Tibial nerve (tissue), 4 donors: Measurements from ENCODE around the gene NBPF1.

Experiments
- EP300 ChIP-seq, 2 donors: sonication (generic); formaldehyde crosslinking; IDR thresholded peaks; one replicate each; pipeline ENCODE4 v1.6.1; 2017; ENCODE audit warnings: antibody characterized with exemption in 2 of 2, mild to moderate bottlenecking in 1 of 2
- POLR2A ChIP-seq, 2 donors: fragments of 450-650 bp; IDR thresholded peaks; one replicate each; pipeline ENCODE4 v1.6.1; 2017; ENCODE audit warnings: antibody characterized with exemption in 2 of 2, mild to moderate bottlenecking in 2 of 2, moderate library complexity in 2 of 2
- TF ChIP-seq, protein P1 (sequence below), 5 experiments: fragments of 200-600 bp in 3 of 5; fragments of 450-650 bp in 2 of 5; sonication (generic) in 3 of 5; IDR thresholded peaks; one replicate each; pipeline ENCODE4 v1.5.1; 2016 to 2019; ENCODE audit warnings: antibody characterized with exemption in 5 of 5, mild to moderate bottlenecking in 3 of 5, moderate library complexity in 2 of 5

- no peak for TF ChIP-seq POLR2A (IDR thresholded peaks at IDR 0.05)
- TF ChIP-seq, protein P1, sequence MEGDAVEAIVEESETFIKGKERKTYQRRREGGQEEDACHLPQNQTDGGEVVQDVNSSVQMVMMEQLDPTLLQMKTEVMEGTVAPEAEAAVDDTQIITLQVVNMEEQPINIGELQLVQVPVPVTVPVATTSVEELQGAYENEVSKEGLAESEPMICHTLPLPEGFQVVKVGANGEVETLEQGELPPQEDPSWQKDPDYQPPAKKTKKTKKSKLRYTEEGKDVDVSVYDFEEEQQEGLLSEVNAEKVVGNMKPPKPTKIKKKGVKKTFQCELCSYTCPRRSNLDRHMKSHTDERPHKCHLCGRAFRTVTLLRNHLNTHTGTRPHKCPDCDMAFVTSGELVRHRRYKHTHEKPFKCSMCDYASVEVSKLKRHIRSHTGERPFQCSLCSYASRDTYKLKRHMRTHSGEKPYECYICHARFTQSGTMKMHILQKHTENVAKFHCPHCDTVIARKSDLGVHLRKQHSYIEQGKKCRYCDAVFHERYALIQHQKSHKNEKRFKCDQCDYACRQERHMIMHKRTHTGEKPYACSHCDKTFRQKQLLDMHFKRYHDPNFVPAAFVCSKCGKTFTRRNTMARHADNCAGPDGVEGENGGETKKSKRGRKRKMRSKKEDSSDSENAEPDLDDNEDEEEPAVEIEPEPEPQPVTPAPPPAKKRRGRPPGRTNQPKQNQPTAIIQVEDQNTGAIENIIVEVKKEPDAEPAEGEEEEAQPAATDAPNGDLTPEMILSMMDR (IDR thresholded peaks at IDR 0.05) = no peak
- TF ChIP-seq EP300 (IDR thresholded peaks at IDR 0.05) = no peak
These were observed 7.5 kb downstream of the NBPF1 start for GRCh38 chr1:16605532-16606505.
